Measurements from ENCODE around the gene ENTPD3.

Gene ENTPD3, protein sequence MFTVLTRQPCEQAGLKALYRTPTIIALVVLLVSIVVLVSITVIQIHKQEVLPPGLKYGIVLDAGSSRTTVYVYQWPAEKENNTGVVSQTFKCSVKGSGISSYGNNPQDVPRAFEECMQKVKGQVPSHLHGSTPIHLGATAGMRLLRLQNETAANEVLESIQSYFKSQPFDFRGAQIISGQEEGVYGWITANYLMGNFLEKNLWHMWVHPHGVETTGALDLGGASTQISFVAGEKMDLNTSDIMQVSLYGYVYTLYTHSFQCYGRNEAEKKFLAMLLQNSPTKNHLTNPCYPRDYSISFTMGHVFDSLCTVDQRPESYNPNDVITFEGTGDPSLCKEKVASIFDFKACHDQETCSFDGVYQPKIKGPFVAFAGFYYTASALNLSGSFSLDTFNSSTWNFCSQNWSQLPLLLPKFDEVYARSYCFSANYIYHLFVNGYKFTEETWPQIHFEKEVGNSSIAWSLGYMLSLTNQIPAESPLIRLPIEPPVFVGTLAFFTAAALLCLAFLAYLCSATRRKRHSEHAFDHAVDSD

DNA sequence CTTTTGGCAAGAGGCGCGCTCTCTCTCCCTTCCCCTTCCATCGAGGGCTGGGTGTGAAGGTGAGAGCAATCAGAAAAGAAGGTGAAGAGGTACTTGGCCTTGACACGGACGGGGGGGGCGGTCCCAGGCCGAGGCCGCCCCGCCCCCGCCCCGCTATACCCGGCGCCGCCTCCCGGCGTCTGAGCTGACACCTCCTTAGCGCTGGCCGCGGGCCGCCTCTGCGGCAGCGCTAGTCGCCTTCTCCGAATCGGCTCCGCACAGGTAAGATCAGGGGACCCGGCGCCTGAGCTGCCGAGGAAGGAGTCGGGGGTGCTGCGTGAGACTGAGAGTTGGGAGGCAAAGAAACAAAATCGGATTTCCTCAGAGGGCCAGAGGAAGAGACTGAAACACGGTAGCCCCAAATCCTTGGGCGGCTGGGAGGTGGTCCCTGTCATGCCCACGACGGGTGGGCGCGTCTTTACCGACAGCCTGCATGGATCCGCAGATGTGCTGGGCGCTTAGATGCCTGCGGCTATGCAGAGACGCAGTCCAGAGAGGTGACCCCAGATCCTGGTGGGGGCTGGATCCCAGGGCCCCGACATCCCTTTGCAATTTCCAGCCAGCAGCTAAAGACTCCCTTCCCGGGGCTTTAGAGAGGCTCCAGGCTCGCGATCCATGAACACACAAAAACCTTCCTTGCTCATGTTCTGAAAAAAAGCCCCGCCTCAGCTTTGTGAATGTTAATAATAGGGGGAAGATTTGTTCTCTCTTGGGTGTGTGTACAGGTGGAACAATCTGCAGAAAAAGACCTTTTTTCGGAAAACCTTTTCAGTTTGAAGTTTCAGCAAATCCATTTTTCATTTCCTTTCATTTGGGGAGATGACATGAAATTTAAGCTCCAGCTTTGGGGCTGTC, at the start of gene ENTPD3:
Gene ENTPD3 (plus strand): TSS at position 184 of the 894 bp plus-strand sequence. CDS start 874 bp downstream, outside the sequence.
- DNase-seq (ENCODE audit: low read depth), result peak; percentile 3

DNA sequence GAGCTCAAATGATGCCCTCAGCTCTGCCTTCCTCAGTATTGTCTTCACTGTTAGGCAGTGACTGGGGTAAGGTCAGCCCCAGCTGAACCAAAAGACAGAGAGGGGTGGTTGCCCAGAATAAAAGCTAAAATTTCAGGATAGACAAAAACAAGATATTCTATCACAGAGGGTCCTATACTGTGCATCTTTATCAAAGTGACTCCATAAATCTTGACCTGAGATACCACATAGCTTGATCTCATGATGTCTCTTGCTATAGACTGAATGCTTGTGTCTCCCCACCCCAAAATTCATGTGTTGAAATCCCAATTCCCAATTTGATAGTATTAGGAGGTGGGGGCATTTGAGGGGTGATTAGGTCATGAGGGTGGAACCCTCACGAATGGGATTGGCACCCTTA, 47.1 kb upstream of the ENTPD3 start:
- DNase-seq (ENCODE audit: low read depth), result no peak

DNA sequence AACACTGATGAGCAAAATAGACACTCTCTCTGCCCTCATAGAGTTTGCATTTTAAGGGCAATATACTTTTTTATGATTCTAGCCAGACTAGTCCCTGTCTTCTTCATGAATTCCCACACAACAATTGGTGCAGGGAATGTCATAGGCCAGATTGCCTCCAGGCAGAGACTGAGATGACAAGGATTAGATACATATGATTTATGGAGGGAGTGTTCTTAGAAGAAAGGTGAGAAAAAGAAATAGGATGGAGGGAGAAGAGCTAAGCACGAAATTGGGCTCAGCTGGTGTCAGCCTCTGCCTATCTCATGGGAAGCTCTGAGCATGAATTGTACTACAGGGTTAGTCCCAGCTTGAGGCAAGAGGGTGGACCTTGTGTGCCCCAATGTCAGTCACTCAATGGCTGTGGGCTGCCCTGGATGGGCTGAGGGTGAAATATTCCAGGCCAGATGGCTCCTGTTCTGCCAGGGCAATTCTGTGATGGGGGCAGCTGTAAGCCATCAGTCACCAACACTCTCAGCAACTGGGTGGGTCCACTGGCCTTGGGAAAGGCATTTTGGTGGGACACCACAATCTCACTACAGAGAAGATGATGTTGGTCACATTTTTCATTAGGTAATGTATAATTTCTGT, 46.3 kb upstream of the ENTPD3 start:
- no peak for DNase-seq (ENCODE audit: low read depth)

DNA sequence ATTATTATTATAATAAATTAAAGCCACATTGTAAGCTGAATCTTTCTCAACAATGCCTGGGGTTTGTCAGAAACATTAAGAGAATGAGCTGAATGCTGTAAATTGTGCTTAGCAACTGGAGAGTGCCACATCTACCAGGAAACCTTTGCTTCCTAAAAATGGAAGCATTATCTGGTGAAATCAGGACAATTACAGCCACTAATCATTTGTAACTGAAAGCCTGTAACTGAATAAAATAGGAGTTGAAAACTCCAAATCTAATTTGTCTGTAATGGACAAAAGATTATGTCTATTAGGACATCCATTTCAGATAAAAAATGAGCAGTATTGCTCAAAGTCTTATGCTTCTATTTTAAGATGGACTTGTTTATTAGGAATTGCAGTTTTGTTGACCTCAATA, 45.3 kb upstream of the ENTPD3 start:
- no peak for DNase-seq (ENCODE audit: low read depth)

DNA sequence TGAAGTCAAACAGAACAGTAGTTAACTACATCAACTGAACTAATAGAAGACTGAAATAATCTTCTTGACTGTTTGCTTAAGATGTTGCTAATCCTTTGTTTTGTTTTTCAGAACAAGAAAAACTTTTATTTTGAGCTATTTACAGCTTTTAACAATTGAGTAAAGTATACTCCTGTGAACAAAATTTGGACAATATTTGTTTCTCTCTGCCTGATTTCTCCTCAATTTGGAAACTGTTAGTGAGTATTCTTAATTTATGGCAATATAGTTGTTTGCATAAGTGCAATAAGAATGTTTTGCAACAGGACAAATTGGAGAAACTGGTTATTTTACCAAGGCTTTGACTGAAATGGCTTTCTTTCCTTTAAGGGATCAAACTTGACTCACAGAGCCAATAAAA, 36.5 kb upstream of the ENTPD3 start:
- no peak for DNase-seq (ENCODE audit: low read depth)

DNA sequence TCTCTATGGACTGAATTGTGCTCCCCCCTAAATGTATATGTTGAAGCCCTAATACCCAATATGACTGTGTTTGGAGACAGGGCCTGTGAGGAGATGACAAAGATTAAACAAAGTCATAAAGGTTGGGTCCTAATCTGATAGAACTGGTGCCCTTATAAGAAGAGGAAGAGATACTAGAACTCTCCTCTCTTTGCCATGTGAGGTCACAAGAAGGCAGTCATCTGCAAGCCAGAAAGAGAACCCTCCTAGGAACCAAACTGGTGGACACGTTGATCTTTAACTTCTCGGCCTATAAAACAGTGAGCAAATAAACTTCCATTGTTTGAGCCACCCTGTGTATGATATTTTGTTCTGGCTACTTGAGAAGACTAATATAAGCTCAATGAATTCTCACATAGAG, 31.6 kb upstream of the ENTPD3 start:
- DNase-seq (ENCODE audit: low read depth), result no peak

DNA sequence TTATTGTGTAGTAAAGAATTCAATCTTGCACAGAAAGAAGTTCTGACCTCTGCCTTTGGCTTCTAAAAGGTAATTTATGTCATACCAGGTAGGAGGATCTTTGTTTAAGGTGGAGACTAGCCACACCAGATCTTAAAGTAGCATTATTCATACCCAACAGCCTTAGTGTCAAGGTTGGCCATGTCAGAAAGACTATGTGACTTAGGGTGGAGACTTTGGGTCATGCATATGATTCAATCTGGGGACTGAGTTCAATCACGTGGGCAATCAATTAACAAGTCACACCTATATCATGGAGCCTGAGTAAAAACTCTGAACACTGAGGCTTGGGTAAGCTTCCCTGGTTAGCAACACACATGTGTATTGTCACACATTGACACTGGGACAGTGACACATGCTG, 28.5 kb upstream of the ENTPD3 start:
- no peak for DNase-seq (ENCODE audit: low read depth)

DNA sequence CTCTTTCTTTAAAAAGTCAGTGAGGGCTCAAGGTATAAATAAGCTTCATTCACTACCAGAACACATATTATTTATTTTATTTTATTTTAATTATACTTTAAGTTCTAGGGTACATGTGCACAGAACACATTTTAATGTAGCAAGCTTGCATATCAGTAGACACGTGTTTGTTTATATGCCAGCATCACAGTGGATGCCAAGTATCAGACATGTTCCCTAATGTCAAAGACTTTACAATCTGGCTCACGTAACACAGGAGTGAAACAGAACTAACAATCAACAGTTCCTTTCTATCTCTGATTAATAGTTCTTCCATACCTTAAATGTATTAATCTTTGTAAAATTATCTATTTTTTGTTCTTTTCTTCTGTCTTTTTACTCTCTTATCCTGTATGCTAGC, 23.3 kb upstream of the ENTPD3 start:
- no peak for DNase-seq (ENCODE audit: low read depth)

DNA sequence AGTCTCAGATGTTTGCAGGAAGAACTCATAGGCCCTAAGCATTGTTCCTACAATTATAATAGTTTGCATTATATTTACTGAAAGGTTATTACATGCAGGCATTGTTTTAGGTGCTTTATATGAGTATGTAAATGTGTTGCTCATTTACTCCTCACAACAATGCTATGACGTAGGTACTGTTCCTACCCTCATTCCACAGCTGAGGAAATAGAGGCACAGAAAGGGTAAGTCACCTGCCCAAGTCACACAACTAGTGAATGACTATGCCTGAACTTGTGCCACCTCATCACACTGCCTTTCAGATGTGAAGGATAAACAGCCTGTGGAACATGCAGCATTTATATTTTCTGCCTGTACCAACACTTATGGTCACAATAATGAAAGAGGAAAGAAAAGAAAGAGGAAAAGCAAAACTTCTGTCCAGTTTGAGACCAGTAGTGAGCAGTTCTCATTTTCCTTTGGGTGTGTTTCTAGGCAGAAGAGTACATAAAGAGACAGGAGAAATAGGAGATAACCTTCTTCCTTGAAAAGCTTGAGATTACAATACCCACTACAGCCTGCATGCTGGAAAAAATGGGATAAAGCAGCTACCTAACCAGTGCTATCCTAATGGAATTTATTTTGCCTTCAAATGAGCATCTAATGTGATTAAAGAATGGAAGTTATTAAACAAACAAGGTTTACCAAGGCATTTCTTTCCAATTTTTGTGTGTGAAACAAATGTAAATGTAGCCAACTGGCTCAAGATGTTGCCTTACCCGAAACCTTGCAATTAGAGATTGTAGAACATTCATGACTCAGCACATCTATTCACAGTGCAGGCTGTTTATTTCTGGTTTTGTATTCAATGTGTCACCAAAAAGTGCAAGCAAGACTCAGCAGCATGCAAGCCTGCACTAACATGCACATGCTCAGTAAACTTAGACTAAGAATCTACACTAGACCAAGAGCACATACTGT, 20.5 kb upstream of the ENTPD3 start:
- DNase-seq (ENCODE audit: low read depth), result no peak

DNA sequence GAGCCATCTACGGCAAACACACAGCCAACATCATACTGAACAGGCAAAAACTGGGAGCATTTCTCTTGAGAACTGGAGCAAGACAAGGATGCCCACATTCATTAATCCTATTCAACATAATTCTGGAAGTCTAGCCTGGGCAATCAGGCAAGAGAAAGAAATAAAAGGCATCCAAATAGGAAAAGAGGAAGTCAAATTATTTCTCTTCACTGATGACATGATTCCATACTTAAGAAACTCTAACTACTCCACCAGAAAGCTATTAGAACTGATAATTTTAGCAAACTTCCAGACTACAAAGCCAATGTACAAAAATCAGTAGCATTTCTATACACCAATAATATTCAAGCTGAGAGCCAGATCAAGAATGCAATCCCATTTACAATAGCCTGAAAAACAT, 17.3 kb upstream of the ENTPD3 start:
- DNase-seq (ENCODE audit: low read depth), result no peak

DNA sequence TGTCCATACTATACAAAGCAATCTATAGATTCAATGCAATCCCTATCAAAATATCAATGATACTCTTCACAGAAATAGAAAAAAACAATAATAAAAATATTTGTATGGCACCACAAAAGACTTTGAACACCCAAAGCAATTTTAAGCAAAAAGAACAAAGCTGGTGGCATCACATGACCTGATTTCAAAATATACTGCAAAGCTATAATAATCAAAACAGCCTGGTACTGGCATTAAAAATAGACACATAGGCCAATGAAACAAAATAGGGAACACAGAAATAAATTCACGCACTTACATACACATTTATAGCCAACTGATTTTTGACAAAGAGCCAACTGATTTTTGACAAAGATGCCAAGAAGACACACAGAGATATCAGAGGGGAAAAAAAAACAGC, 9.2 kb upstream of the ENTPD3 start:
- no peak for DNase-seq (ENCODE audit: low read depth)

DNA sequence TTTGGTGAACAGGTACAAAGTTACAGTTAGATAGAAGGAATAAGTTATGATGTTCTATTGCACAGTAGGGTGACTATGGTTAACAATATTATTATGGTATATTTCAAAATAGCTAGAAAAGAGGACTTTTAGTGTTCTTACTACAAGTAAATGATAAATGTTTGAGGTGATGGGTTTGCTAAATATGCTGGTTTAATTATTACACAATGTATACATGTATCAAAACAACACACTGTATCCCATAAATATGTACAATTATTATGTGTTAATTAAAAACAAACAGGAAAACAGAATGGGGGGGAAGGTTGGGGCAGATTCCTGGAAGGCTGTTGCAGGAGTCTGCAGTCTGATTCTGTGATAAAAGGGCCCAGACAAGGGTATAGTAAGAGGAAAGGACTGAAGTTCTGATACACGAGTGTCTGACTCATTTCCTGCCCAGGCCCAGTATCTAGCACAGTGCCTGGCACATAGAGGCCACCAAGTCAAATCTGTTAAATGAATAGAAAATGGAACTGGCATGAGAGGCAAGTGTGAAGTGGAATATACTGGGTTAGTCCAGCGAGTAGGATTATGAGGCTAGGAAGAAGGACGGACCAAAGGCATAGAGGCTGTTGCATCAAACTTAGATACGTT, 7.2 kb upstream of the ENTPD3 start:
- DNase-seq (ENCODE audit: low read depth), result no peak

DNA sequence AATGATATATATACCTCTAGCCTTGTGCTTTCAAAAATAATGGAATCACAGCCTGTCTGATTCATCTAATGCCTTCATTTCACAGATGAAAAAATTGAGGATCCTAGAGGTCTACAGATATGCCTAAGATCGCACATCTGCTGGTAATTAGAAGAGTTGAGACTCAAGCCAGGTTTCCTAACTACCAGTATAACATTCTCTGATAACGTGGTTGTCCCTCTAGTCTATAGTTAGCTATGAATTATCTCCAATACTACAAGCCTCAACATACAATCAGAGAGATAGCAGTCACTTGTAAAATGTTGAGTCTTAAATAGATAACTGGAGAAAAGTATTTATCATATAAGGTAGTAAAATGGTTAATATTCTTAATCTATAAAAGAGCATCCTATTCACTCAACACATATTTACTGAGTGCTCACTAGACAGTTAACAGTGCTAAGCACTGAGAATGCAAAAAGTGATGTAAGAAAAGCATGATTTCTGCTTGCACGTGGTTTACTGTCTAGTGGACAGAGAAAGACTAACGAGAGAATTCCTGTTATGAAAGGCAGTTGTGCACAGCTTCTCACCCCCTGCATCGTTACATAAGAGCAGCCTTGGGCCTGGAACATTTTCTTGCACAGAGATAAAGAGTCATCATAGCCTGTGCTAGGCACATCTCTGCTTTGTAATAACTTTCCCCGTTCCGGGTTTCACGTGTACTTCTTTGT, 4.9 kb upstream of the ENTPD3 start:
- no peak for DNase-seq (ENCODE audit: low read depth)

DNA sequence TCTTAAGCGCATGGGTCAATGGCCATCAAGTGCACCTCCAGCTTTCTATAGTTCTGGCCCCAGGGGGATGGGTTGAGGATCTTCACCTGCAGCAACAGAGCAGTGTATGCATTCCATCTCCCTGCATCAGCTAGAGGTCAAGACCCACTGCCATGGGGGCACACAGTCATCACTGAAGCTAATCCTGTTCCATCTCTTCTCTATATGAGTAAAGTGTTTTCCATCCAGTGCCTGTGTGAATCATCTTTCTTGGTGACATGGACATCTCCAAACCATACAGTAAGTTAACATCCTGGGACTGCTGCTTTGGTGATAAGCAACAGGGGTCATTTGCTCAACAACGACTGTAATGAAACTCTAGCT, 4.4 kb upstream of the ENTPD3 start:
- no peak for DNase-seq (ENCODE audit: low read depth)

DNA sequence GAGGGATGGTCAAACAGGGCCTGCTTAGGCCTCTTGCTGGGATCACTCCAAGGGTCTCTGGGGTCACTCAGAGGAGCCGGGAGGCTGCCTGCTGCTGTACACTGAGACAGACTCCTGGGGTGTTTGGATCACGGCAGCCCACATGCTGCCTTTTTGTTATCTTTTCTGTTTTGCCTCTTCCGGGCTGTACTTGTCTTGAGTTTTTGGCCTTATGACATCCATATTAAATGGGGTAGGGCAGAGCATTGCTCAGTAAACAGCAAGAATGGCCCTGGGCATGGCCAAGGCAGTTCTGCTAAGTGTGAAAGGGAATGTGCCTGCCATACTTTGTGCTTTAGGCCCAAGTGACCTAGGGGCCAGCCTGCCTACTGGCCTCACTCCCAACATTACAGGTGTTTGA, 771 bp upstream of the ENTPD3 start:
- DNase-seq (ENCODE audit: low read depth), result no peak

DNA sequence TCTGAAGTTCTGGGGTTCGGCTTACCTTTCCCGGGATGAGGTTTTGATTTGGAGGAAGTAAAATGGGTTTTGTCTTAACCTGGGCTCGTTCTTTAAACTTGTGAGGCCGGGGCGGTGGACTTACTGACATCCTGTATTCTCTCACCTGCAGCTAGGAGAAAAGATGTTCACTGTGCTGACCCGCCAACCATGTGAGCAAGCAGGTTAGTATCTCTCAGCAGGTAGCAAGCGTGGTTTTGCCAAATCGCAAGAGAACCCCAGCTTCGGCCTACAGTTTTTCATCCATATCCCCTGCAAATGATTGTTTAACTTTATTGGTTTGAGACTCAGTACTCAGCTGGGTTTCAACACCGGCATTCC, 891 bp downstream of the ENTPD3 start:
- no peak for DNase-seq (ENCODE audit: low read depth)

DNA sequence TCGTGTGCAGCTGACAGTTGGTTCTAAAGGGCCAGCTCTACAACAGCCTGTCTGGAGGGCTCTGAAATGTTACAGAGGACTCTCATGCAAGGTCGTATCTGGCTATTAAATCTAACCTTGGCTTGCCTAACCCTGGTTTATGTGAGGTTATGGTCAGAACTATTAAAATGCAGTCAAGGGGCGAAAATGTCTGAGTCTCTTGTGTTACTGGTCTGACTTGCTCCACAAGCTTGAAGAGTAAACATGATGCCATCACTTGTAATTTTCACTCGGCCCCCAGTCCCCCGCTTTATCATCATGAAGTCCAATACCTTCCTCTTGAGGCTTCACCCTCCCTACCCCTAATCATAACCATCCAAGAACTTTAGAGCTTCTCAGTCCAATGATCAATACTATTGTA, 9.4 kb downstream of the ENTPD3 start:
- no peak for DNase-seq (ENCODE audit: low read depth)

DNA sequence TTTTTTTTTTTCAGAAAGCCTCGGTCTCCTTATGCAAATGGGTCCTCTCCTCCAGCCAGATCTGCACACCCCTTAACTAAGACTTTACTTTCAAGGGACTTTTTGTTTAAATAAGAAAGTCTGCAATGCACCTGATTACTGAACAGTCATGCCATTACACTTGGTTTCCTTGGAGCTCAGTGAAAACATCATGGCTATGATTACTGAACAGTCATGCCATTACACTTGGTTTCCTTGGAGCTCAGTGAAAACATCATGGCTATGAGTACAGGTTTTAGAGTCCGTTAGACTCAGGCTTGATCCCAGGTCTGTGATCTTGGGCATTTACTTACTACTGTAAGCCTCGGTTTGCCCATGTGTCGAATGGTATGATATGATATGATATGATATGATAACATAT, 10.1 kb downstream of the ENTPD3 start:
- no peak for DNase-seq (ENCODE audit: low read depth)

DNA sequence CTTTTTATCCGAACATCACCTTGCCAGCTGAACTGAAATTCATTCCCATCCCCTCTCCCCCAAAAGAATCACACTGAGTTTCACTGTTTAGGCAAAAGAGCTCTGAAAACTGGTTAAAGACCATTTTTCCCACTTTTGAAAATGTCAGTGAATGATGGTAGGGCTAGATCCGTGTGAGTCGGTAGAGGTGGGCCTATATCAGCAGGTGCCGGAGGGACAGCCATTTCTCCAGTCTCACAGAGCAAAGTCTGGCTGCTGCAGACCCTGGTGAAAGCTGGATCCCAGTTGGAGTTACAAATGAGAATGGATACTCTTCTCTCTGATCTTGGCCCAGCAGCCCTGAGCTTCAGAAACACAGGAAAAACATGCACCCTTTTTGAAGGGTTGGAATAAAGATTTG, 10.9 kb downstream of the ENTPD3 start:
- DNase-seq (ENCODE audit: low read depth), result no peak

DNA sequence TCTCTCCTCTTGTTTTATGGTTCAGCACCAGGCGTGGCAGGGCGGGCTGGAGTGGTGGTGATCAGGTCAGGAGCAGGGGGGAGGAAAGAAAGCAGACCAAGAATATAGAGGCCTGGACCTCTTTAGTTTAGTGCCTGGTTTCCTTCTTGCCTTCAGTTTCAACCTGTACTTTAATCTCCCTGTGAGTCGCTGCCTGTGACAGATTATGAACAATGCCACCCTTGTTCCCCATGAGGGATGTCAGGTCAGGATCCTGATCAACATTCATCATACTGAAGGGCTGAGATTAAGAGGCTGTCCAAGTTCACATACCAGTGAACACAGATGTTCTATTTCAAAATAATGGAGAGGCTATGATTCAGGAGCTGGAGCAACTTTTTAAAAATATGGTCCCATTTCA, 11.4 kb downstream of the ENTPD3 start:
- no peak for DNase-seq (ENCODE audit: low read depth)
